OCI-LY1 (cell line): Measurements from ENCODE around the gene DAZAP2.

Source experiments
- EZH2 ChIP-seq: fragments of 200-600 bp; sonication (generic), shearing (Covaris generic); IDR thresholded peaks from 2 replicates; pipeline ENCODE4 v1.8.0; 2017; ENCODE audit warnings: borderline replicate concordance, mixed run types, mild to moderate bottlenecking, antibody characterized with exemption, low read length, moderate library complexity, mixed read lengths
- TF ChIP-seq, protein P1 (sequence below): fragments of 200-600 bp; sonication (generic), shearing (Covaris generic); IDR thresholded peaks from 2 replicates; pipeline ENCODE4 v1.5.1; 2017; ENCODE audit warnings: mild to moderate bottlenecking, antibody characterized with exemption, low read length, moderate library complexity, mixed read lengths

DNA sequence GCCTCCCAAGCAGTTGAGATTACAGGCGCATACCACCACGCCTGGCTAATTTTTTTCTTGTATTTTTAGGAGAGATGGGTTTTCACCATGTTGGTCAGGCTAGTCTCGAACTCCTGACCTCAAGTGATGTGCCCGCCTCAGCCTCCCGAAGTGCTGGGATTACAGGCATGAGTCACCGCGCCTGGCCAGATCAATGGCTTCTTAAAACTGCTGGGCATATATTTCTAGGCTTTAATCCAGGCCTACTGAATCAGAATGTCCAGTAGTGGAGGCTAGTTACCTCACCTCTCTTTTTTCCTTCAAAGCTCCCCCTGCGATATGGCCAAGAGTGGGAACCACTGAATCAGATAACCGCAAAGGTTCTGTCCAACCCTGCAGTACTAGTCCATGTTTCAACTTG lies 37.8 kb upstream of the DAZAP2 start:
- TF ChIP-seq, protein P1, sequence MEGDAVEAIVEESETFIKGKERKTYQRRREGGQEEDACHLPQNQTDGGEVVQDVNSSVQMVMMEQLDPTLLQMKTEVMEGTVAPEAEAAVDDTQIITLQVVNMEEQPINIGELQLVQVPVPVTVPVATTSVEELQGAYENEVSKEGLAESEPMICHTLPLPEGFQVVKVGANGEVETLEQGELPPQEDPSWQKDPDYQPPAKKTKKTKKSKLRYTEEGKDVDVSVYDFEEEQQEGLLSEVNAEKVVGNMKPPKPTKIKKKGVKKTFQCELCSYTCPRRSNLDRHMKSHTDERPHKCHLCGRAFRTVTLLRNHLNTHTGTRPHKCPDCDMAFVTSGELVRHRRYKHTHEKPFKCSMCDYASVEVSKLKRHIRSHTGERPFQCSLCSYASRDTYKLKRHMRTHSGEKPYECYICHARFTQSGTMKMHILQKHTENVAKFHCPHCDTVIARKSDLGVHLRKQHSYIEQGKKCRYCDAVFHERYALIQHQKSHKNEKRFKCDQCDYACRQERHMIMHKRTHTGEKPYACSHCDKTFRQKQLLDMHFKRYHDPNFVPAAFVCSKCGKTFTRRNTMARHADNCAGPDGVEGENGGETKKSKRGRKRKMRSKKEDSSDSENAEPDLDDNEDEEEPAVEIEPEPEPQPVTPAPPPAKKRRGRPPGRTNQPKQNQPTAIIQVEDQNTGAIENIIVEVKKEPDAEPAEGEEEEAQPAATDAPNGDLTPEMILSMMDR = no peak
- no peak for TF ChIP-seq EZH2
